Uterus (tissue), 4 donors: ENCODE results near the gene CAVIN3. TPM values are rescaled to one million over a fixed set of nuclear protein-coding genes. Genes with fewer than 3 reads are reported as not detected.

Source experiments
- DNase-seq, 2 donors: peaks; one replicate each; pipeline ENCODE4 v3.0.0-alpha.2; 2019 to 2020
- H3K27ac ChIP-seq, 2 donors: fragments of 200-600 bp; sonication (generic); 1 replicate in 1 of 2; 2 replicates in 1 of 2; pipeline ENCODE4 v1.5.1; 2016 to 2018
- H3K27me3 ChIP-seq, 2 donors: fragments of 200-600 bp; sonication (generic); one replicate each; pipeline ENCODE4 v1.5.1; 2018 to 2019; ENCODE audit warnings: control low read depth in 1 of 2
- H3K36me3 ChIP-seq, 2 donors: fragments of 200-600 bp; sonication (generic); one replicate each; pipeline ENCODE4 v1.5.1; 2019; ENCODE audit warnings: control low read depth in 1 of 2
- H3K4me1 ChIP-seq, 2 donors: fragments of 200-600 bp; sonication (generic); one replicate each; pipeline ENCODE4 v1.5.1; 2018 to 2019; ENCODE audit warnings: control low read depth in 1 of 2
- H3K4me3 ChIP-seq, 2 donors: fragments of 200-600 bp; sonication (generic); 1 replicate in 1 of 2; 2 replicates in 1 of 2; pipeline ENCODE4 v1.5.1; 2018 to 2019; ENCODE audit warnings: mild to moderate bottlenecking in 1 of 2
- H3K9me3 ChIP-seq, 2 donors: fragments of 200-600 bp; sonication (generic); one replicate each; pipeline ENCODE4 v1.5.1; 2019; ENCODE audit warnings: control low read depth in 1 of 2
- CTCF ChIP-seq, 4 experiments: fragments of 200-600 bp in 2 of 4; fragments of 450-650 bp in 2 of 4; sonication (generic) in 2 of 4; IDR thresholded peaks; one replicate each; pipeline ENCODE4 v1.5.1; 2016 to 2019; ENCODE audit warnings: antibody characterized with exemption in 4 of 4, mild to moderate bottlenecking in 2 of 4, moderate library complexity in 1 of 4
- POLR2A ChIP-seq, 2 donors: fragments of 450-650 bp; IDR thresholded peaks; one replicate each; pipeline ENCODE4 v1.6.1; 2016; ENCODE audit warnings: antibody characterized with exemption in 2 of 2, mild to moderate bottlenecking in 1 of 2, moderate library complexity in 1 of 2
- intact Hi-C: fragments of 100-400 bp; cut with DNase I; formaldehyde crosslinking; loops from one replicate; pipeline ENCODE4 v1.15.1; 2023; ENCODE audit warnings: low total_unique reads
- total RNA-seq, 4 donors: library from RNA; depleted of rRNA in 3 of 4; stranded (reverse); fragments of >200 nt in 3 of 4; gene quantifications; one replicate each; pipeline versions ENCODE4 v1.1.0 to v1.2.4, GENCODE V29; 2014 to 2023
- donor health status: DM: yes; HTN: yes; CAD: no.

Gene CAVIN3
- 100 to 1,000 TPM in 2 of 4 donors, 10 to 100 TPM in 2; 78.8 to 388 (median 107) TPM for total RNA-seq

- H3K9me3 ChIP-seq = no peaks in the 10 kb centered on the region
- peak within 1 kb of the TSS; percentile 94 to 99 for H3K27ac ChIP-seq
- TF ChIP-seq POLR2A (IDR thresholded peaks at IDR 0.05) (peak; percentile 39 to 51), CTCF (IDR thresholded peaks at IDR 0.05) (no peak)
- H3K4me3 ChIP-seq = peak within 1 kb of the TSS; percentile 53 to 74
- H3K4me1 ChIP-seq = no peaks in the 10 kb centered on the region
- H3K36me3 ChIP-seq = no peaks in the 10 kb centered on the region
- intact Hi-C loops = no loop called here
- H3K27me3 ChIP-seq = no peaks in the 10 kb centered on the region
- peak; percentile 89 to 91 for DNase-seq
Measured at GRCh38 chr11:6320411-6321155, at the start of gene CAVIN3. CAVIN3 (minus strand) TSS chr11:6320501; CDS start chr11:6320476, 25 bp downstream.

GRCh38 chr11:6365659-6366058, 45.4 kb upstream of the CAVIN3 start:
- no peaks in the 10 kb centered on the region for H3K27me3 ChIP-seq
- no peaks in the 10 kb centered on the region for H3K4me1 ChIP-seq
- H3K9me3 ChIP-seq = no peaks in the 10 kb centered on the region
- intact Hi-C loops = no loop called here
- DNase-seq = no peak
- H3K36me3 ChIP-seq = no peaks in the 10 kb centered on the region
- TF ChIP-seq CTCF (IDR thresholded peaks at IDR 0.05) (no peak), POLR2A (IDR thresholded peaks at IDR 0.05) (no peak)
- no peak overlapping the region for H3K4me3 ChIP-seq
- H3K27ac ChIP-seq = no peak overlapping the region

GRCh38 chr11:6362873-6363678, 42.8 kb upstream of the CAVIN3 start:
- Histone ChIP-seq H3K4me3 (no peak overlapping the region), H3K36me3 (no peaks in the 10 kb centered on the region), H3K9me3 (no peaks in the 10 kb centered on the region), H3K27me3 (no peaks in the 10 kb centered on the region), H3K4me1 (no peaks in the 10 kb centered on the region), H3K27ac (no peak overlapping the region)
- intact Hi-C loops = no loop called here
- DNase-seq = peak; percentile 77 to 80
- TF ChIP-seq POLR2A (IDR thresholded peaks at IDR 0.05) = no peak
- TF ChIP-seq CTCF (IDR thresholded peaks at IDR 0.05) = peak; percentile 76 to 83 (median 80)

- H3K4me1 ChIP-seq = peaks cover 0 to 6% of the 10 kb centered on the region in 2 donors
- no peak overlapping the region for H3K4me3 ChIP-seq
- no peaks in the 10 kb centered on the region for H3K27me3 ChIP-seq
- DNase-seq = peak in 1 of 2 donors; percentile 30
- no peak overlapping the region for H3K27ac ChIP-seq
- intact Hi-C loops = no loop called here
- no peaks in the 10 kb centered on the region for H3K9me3 ChIP-seq
- no peak for TF ChIP-seq CTCF (IDR thresholded peaks at IDR 0.05)
- H3K36me3 ChIP-seq = no peaks in the 10 kb centered on the region
Measured at GRCh38 chr11:6362185-6362872, 42.0 kb upstream of the CAVIN3 start.
